ENCODE data around the gene C10orf67.

The C10orf67 gene

GRCh38 chr10:23345861-23346260 lies 1.3 kb upstream of the C10orf67 start:
- DNase-seq: no peak
- TF ChIP-seq GATA1 (IDR thresholded peaks at IDR 0.05; ENCODE audit: low read depth, low read length): no peak
- no peak for TF ChIP-seq POLR2A (IDR thresholded peaks at IDR 0.05; ENCODE audit: low read length)

- no peak for TF ChIP-seq GATA1 (IDR thresholded peaks at IDR 0.05; ENCODE audit: low read depth, low read length)
- no peak for TF ChIP-seq POLR2A (IDR thresholded peaks at IDR 0.05; ENCODE audit: low read length)
- DNase-seq: no peak
These were observed 881 bp downstream of the C10orf67 start for GRCh38 chr10:23343591-23344240.

- no peak for DNase-seq
- TF ChIP-seq POLR2A (IDR thresholded peaks at IDR 0.05; ENCODE audit: low read length) (no peak), GATA1 (IDR thresholded peaks at IDR 0.05; ENCODE audit: low read depth, low read length) (no peak)
These were observed 2.2 kb downstream of the C10orf67 start for GRCh38 chr10:23342213-23342884.

- no peak for DNase-seq
These were observed 3.6 kb downstream of the C10orf67 start for GRCh38 chr10:23341004-23341403.

GRCh38 chr10:23340354-23340753 lies 4.2 kb downstream of the C10orf67 start:
- TF ChIP-seq GATA1 (IDR thresholded peaks at IDR 0.05; ENCODE audit: low read depth, low read length) (no peak), POLR2A (IDR thresholded peaks at IDR 0.05; ENCODE audit: low read length) (no peak)
- no peak for DNase-seq

More at GRCh38 chr10:23341004-23341403, 3.6 kb downstream of the C10orf67 start:
- no peak for TF ChIP-seq GATA1 (IDR thresholded peaks at IDR 0.05; ENCODE audit: low read depth, low read length)

GRCh38 chr10:23338886-23339285 lies 5.7 kb downstream of the C10orf67 start:
- DNase-seq: no peak
- TF ChIP-seq GATA1 (IDR thresholded peaks at IDR 0.05; ENCODE audit: low read depth, low read length) (no peak), POLR2A (IDR thresholded peaks at IDR 0.05; ENCODE audit: low read length) (no peak)

GRCh38 chr10:23338155-23338828 lies 6.3 kb downstream of the C10orf67 start:
- DNase-seq: no peak
- no peak for TF ChIP-seq GATA1 (IDR thresholded peaks at IDR 0.05; ENCODE audit: low read depth, low read length)
- no peak for TF ChIP-seq POLR2A (IDR thresholded peaks at IDR 0.05; ENCODE audit: low read length)

GRCh38 chr10:23337616-23338015 lies 7.0 kb downstream of the C10orf67 start:
- no peak for DNase-seq
- TF ChIP-seq GATA1 (IDR thresholded peaks at IDR 0.05; ENCODE audit: low read depth, low read length) (no peak), POLR2A (IDR thresholded peaks at IDR 0.05; ENCODE audit: low read length) (no peak)

GRCh38 chr10:23331567-23332301 lies 12.9 kb downstream of the C10orf67 start:
- TF ChIP-seq GATA1 (IDR thresholded peaks at IDR 0.05; ENCODE audit: low read depth, low read length) (no peak), POLR2A (IDR thresholded peaks at IDR 0.05; ENCODE audit: low read length) (no peak)
- no peak for DNase-seq

GRCh38 chr10:23330948-23331347 lies 13.6 kb downstream of the C10orf67 start:
- no peak for TF ChIP-seq GATA1 (IDR thresholded peaks at IDR 0.05; ENCODE audit: low read depth, low read length)
- no peak for TF ChIP-seq POLR2A (IDR thresholded peaks at IDR 0.05; ENCODE audit: low read length)

GRCh38 chr10:23326544-23327307 lies 17.9 kb downstream of the C10orf67 start:
- DNase-seq: no peak
- TF ChIP-seq GATA1 (IDR thresholded peaks at IDR 0.05; ENCODE audit: low read depth, low read length) (no peak), POLR2A (IDR thresholded peaks at IDR 0.05; ENCODE audit: low read length) (no peak)

More at GRCh38 chr10:23330948-23331347, 13.6 kb downstream of the C10orf67 start:
- no peak for DNase-seq

- DNase-seq: no peak
- TF ChIP-seq POLR2A (IDR thresholded peaks at IDR 0.05; ENCODE audit: low read length): no peak
- TF ChIP-seq GATA1 (IDR thresholded peaks at IDR 0.05; ENCODE audit: low read depth, low read length): no peak
These were observed 19.5 kb downstream of the C10orf67 start for GRCh38 chr10:23325132-23325531.

GRCh38 chr10:23324351-23324750 lies 20.2 kb downstream of the C10orf67 start:
- no peak for DNase-seq
- TF ChIP-seq POLR2A (IDR thresholded peaks at IDR 0.05; ENCODE audit: low read length) (no peak), GATA1 (IDR thresholded peaks at IDR 0.05; ENCODE audit: low read depth, low read length) (no peak)
